Vagina (tissue), 2 donors: ENCODE results near the gene C14orf119. TPM values are rescaled to one million over a fixed set of nuclear protein-coding genes. Genes with fewer than 3 reads are reported as not detected.

Experiments used
- DNase-seq, 2 donors: peaks; one replicate each; pipeline ENCODE4 v3.0.0-alpha.2; 2017; ENCODE audit errors: extremely low spot score in 2 of 2
- H3K27ac ChIP-seq: fragments of 200-600 bp; sonication (generic); one replicate; pipeline ENCODE4 v1.5.1; 2019
- H3K27me3 ChIP-seq: fragments of 200-600 bp; sonication (generic); one replicate; pipeline ENCODE4 v1.5.1; 2019
- H3K36me3 ChIP-seq, 2 donors: fragments of 200-600 bp; sonication (generic); one replicate each; pipeline ENCODE4 v1.5.1; 2017 to 2019
- H3K4me1 ChIP-seq: fragments of 200-600 bp; sonication (generic); one replicate; pipeline ENCODE4 v1.5.1; 2019
- H3K4me3 ChIP-seq, 2 donors: fragments of 200-600 bp; sonication (generic); 1 replicate in 1 of 2; 2 replicates in 1 of 2; pipeline ENCODE4 v1.5.1; 2016 to 2019
- H3K9me3 ChIP-seq: fragments of 200-600 bp; sonication (generic); one replicate; pipeline ENCODE4 v1.5.1; 2019
- CTCF ChIP-seq, 3 experiments: fragments of 450-650 bp in 2 of 3; fragments of 200-600 bp in 1 of 3; sonication (generic) in 1 of 3; IDR thresholded peaks; one replicate each; pipeline ENCODE4 v1.5.1; 2017 to 2019; ENCODE audit warnings: antibody characterized with exemption in 3 of 3, mild to moderate bottlenecking in 2 of 3, moderate library complexity in 2 of 3
- POLR2A ChIP-seq, 2 donors: fragments of 450-650 bp; IDR thresholded peaks; one replicate each; pipeline ENCODE4 v1.6.1; 2017; ENCODE audit warnings: antibody characterized with exemption in 2 of 2, mild to moderate bottlenecking in 2 of 2, moderate library complexity in 2 of 2
- POLR2AphosphoS5 ChIP-seq, 2 donors: sonication (generic); formaldehyde crosslinking; IDR thresholded peaks; one replicate each; pipeline ENCODE4 v1.9.0; 2017; ENCODE audit warnings: antibody characterized with exemption in 2 of 2, mild to moderate bottlenecking in 2 of 2, low read depth in 1 of 2; ENCODE audit not compliant: insufficient read depth in 1 of 2
- intact Hi-C: fragments of 100-400 bp; cut with DNase I; formaldehyde crosslinking; loops from one replicate; pipeline ENCODE4 v1.15.1; 2023
- total RNA-seq: library from RNA; depleted of rRNA; stranded (reverse); fragments of >200 nt; gene quantifications from one replicate; pipeline ENCODE4 v1.2.3, GENCODE V29; 2016

The C14orf119 gene
- total RNA-seq, 1 donor from 2014 or later: 13.8 TPM

- Histone ChIP-seq H3K27ac (no peak overlapping the region), H3K4me3 (no peak overlapping the region), H3K9me3 (no peaks in the 10 kb centered on the region), H3K36me3 (no peaks in the 10 kb centered on the region), H3K27me3 (no peaks in the 10 kb centered on the region), H3K4me1 (no peaks in the 10 kb centered on the region)
- intact Hi-C loops: no loop called here
- no peak for TF ChIP-seq POLR2AphosphoS5 (IDR thresholded peaks at IDR 0.05; ENCODE audit: insufficient read depth in 1 of 2, low read depth in 1 of 2)
- no peak for TF ChIP-seq CTCF (IDR thresholded peaks at IDR 0.05)
- no peak for TF ChIP-seq POLR2A (IDR thresholded peaks at IDR 0.05)
- DNase-seq: no peak
Observed at GRCh38 chr14:23110579-23111365, 15.5 kb downstream of the C14orf119 start.

- H3K36me3 ChIP-seq: no peaks in the 10 kb centered on the region
- H3K4me3 ChIP-seq: no peak overlapping the region
- DNase-seq: no peak
- no peak for TF ChIP-seq CTCF (IDR thresholded peaks at IDR 0.05)
- TF ChIP-seq POLR2AphosphoS5 (IDR thresholded peaks at IDR 0.05; ENCODE audit: insufficient read depth in 1 of 2, low read depth in 1 of 2): no peak
- TF ChIP-seq POLR2A (IDR thresholded peaks at IDR 0.05): no peak
- no peaks in the 10 kb centered on the region for H3K4me1 ChIP-seq
- H3K27me3 ChIP-seq: no peaks in the 10 kb centered on the region
- no peaks in the 10 kb centered on the region for H3K9me3 ChIP-seq
- intact Hi-C loops: no loop called here
- no peak overlapping the region for H3K27ac ChIP-seq
Observed at GRCh38 chr14:23112359-23113178, 17.3 kb downstream of the C14orf119 start.

DNA sequence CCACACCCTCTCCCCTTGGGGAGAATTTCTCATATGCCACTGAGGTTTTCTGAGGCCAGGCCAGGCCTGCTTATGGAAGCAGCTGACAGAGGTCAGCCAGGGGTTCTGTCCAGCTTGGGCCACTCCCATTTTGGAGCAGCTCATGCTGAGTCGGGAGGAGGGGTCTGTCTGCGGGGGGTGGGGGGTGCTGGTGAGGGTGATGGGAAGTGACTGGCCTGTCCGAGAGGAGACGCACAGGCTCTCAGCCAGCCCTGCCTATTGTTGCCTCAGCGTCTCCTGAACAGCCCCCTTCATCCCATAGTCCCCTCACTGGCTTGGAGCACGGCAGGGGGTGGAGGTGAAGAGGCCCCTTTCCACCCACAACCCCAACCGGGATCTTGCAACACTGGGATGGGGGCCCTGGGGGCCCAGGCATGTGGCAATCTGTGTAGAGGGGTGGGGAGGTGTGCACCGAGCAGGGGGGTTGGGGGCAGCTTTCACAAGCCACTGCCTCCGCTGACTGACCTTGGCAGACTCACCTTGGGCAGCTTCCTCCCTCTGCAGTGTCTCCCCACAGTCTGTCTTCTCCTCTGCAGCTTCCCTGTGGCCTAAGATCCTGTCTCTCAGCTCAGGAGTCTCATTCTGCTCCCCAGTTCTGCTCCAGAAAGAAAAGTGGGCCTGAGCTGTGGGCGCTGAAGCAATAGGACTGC, 18.3 kb downstream of the C14orf119 start:
- Histone ChIP-seq H3K27ac (no peak overlapping the region), H3K9me3 (no peaks in the 10 kb centered on the region), H3K4me1 (no peaks in the 10 kb centered on the region), H3K4me3 (no peak overlapping the region), H3K36me3 (no peaks in the 10 kb centered on the region), H3K27me3 (no peaks in the 10 kb centered on the region)
- intact Hi-C loops: no loop called here
- no peak for DNase-seq
- TF ChIP-seq POLR2A (IDR thresholded peaks at IDR 0.05) (no peak), POLR2AphosphoS5 (IDR thresholded peaks at IDR 0.05; ENCODE audit: insufficient read depth in 1 of 2, low read depth in 1 of 2) (no peak), CTCF (IDR thresholded peaks at IDR 0.05) (no peak)

- no peaks in the 10 kb centered on the region for H3K27me3 ChIP-seq
- H3K9me3 ChIP-seq: no peaks in the 10 kb centered on the region
- DNase-seq: no peak
- no peak overlapping the region for H3K27ac ChIP-seq
- no peaks in the 10 kb centered on the region for H3K36me3 ChIP-seq
- intact Hi-C loops: no loop called here
- TF ChIP-seq CTCF (IDR thresholded peaks at IDR 0.05) (no peak), POLR2AphosphoS5 (IDR thresholded peaks at IDR 0.05; ENCODE audit: insufficient read depth in 1 of 2, low read depth in 1 of 2) (no peak), POLR2A (IDR thresholded peaks at IDR 0.05) (no peak)
- H3K4me3 ChIP-seq: no peak overlapping the region
- H3K4me1 ChIP-seq: no peaks in the 10 kb centered on the region
Observed at GRCh38 chr14:23114120-23114458, 18.8 kb downstream of the C14orf119 start.
